ENCODE measurements around the gene DTNB. TPM values are rescaled to one million over a fixed set of nuclear protein-coding genes. Genes with fewer than 3 reads are reported as not detected.

The DTNB gene
- total and polyA plus RNA-seq, 2 donors (not counting 3 experiments of a cell fraction or from before 2014, with no cell fraction given): 11.5 to 17.0 TPM

DNA sequence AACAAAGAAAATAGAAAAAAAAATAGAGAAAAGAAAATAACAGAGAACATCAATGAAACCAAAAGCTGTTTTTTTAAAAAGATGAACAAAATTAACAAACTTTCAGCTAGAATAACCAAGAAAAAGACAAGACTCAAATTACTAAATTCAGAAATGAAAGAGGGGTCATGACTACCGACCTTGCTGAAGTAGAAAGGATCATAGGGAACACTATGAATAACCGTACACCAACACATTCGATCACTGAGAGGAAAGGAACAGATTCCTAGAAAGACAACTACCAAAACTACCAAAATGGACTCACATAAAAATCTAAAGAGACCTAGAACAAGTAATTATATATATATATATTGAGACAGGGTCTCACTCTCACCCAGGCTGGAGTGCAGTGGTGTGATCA lies 37.4 kb upstream of the DTNB start:
- H4K20me1 ChIP-seq (replicated peaks; ENCODE audit: control insufficient read depth, extremely low read depth, insufficient read depth, low read length): no peaks in the 10 kb centered on the region
- DNase-seq (ENCODE audit: low read depth, low spot score): no peak
- no peaks in the 10 kb centered on the region for H3K9me3 ChIP-seq (replicated peaks; ENCODE audit: control insufficient read depth, insufficient read depth, low read length)
- TF ChIP-seq POLR2AphosphoS5 (IDR thresholded peaks at IDR 0.05; ENCODE audit: insufficient read depth, low read depth, low read length) (no peak), GATA2 (IDR thresholded peaks at IDR 0.05; ENCODE audit: insufficient read depth, insufficient read length, low read depth, low read length) (no peak), EZH2 (IDR thresholded peaks at IDR 0.05; ENCODE audit: borderline replicate concordance, low read depth, low read length, severe bottlenecking) (no peak), MYC (IDR thresholded peaks at IDR 0.05; ENCODE audit: low read depth, low read length) (no peak), JUN (IDR thresholded peaks at IDR 0.05; ENCODE audit: borderline replicate concordance, insufficient read depth, insufficient read length, low read depth) (no peak), FOS (IDR thresholded peaks at IDR 0.05; ENCODE audit: borderline replicate concordance, insufficient read depth, low read length) (no peak), POLR2A (IDR thresholded peaks at IDR 0.05; ENCODE audit: low read depth, low read length) (no peak)
- TF ChIP-seq, protein P1, sequence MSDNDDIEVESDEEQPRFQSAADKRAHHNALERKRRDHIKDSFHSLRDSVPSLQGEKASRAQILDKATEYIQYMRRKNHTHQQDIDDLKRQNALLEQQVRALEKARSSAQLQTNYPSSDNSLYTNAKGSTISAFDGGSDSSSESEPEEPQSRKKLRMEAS (IDR thresholded peaks at IDR 0.05; ENCODE audit: insufficient read depth, insufficient read length): no peak
- TF ChIP-seq, protein P2, sequence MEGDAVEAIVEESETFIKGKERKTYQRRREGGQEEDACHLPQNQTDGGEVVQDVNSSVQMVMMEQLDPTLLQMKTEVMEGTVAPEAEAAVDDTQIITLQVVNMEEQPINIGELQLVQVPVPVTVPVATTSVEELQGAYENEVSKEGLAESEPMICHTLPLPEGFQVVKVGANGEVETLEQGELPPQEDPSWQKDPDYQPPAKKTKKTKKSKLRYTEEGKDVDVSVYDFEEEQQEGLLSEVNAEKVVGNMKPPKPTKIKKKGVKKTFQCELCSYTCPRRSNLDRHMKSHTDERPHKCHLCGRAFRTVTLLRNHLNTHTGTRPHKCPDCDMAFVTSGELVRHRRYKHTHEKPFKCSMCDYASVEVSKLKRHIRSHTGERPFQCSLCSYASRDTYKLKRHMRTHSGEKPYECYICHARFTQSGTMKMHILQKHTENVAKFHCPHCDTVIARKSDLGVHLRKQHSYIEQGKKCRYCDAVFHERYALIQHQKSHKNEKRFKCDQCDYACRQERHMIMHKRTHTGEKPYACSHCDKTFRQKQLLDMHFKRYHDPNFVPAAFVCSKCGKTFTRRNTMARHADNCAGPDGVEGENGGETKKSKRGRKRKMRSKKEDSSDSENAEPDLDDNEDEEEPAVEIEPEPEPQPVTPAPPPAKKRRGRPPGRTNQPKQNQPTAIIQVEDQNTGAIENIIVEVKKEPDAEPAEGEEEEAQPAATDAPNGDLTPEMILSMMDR (IDR thresholded peaks at IDR 0.05; ENCODE audit: extremely low read depth in 1 of 2, insufficient read depth in 1 of 2, low read depth in 1 of 2, low read length in 2 of 2): no peak
- intact Hi-C loops (cut with micrococcal nuclease) (no loop called here), dilution Hi-C loops (cut with MboI; ENCODE audit: extremely low pct_ligation_motif_present, low sequenced_read_pairs) (no loop called here)
- no peak overlapping the region for H3K27ac ChIP-seq (ENCODE audit: insufficient read depth, low read depth, low read length)
- H3K4me1 ChIP-seq (ENCODE audit: control insufficient read depth, extremely low read depth, insufficient read depth, low read length): no peaks in the 10 kb centered on the region
- H2AFZ ChIP-seq (ENCODE audit: low read depth, low read length): no peak overlapping the region
- no TSS peak for BruUV-seq (replicated peaks)
- no peaks in the 10 kb centered on the region for H3K9me1 ChIP-seq (replicated peaks; ENCODE audit: control insufficient read depth, extremely low read depth, insufficient read depth, low read length)
- no peak overlapping the region for H3K4me2 ChIP-seq (ENCODE audit: insufficient read depth, low read length)
- POLR2A ChIA-PET: interaction anchor here (0.6 kb wide), 1 partner anchor 123 kb away, joined by 4 read pairs; no protein-coding TSS in a partner anchor
- H3K36me3 ChIP-seq (ENCODE audit: control insufficient read depth in 2 of 2, extremely low read depth in 1 of 2, insufficient read depth in 2 of 2, low read length in 2 of 2): no peaks in the 10 kb centered on the region
- no peaks in the 10 kb centered on the region for H3K79me2 ChIP-seq (ENCODE audit: control insufficient read depth, insufficient read depth, low read length)
- FAIRE-seq: no peak
- H3K27me3 ChIP-seq (ENCODE audit: control insufficient read depth in 2 of 2, insufficient read depth in 2 of 2, low read length in 2 of 2): peaks cover 3% of the 10 kb centered on the region in 2 experiments
- CTCF ChIA-PET: interaction anchor here (1.1 to 3.5 kb wide), 2 partner anchors 11 kb away, joined by 4 to 32 read pairs; no protein-coding TSS in a partner anchor
- no peak overlapping the region for H3K4me3 ChIP-seq (replicated peaks in 1 of 3; ENCODE audit: insufficient read depth in 1 of 3, low read depth in 1 of 3, low read length in 3 of 3)
- no peak overlapping the region for H3K9ac ChIP-seq (replicated peaks; ENCODE audit: extremely low read depth, insufficient read depth, low read length)
